GM12801 (cell line): ENCODE results near the gene CYP1B1.

Experiments used
- CTCF ChIP-seq: IDR thresholded peaks from one replicate; pipeline ENCODE4 v1.5.1; 2011; ENCODE audit warnings: control low read depth; ENCODE audit not compliant: insufficient read length; ENCODE audit errors: extremely low read depth

Gene CYP1B1

GRCh38 chr2:38091760-38092159 lies 15.8 kb upstream of the CYP1B1 start:
- no peak for TF ChIP-seq CTCF

- TF ChIP-seq CTCF = no peak
Observed at GRCh38 chr2:38090928-38091327, 15.0 kb upstream of the CYP1B1 start.

GRCh38 chr2:38080346-38080745 lies 4.4 kb upstream of the CYP1B1 start:
- no peak for TF ChIP-seq CTCF

- TF ChIP-seq CTCF = no peak
Observed at GRCh38 chr2:38079116-38080052, 3.4 kb upstream of the CYP1B1 start.

- no peak for TF ChIP-seq CTCF
Observed at GRCh38 chr2:38077431-38077769, 1.4 kb upstream of the CYP1B1 start.

GRCh38 chr2:38076710-38077430 lies 919 bp upstream of the CYP1B1 start:
- TF ChIP-seq CTCF = no peak

- TF ChIP-seq CTCF = no peak
Observed at GRCh38 chr2:38076152-38076709, 280 bp upstream of the CYP1B1 start.
